Esophagus squamous epithelium (tissue), 5 donors: ENCODE results near the gene KCNQ1. TPM values are rescaled to one million over a fixed set of nuclear protein-coding genes. Genes with fewer than 3 reads are reported as not detected.

Experiments used
- DNase-seq: peaks from one replicate; lab custom pipeline; 2025; lab: John Stamatoyannopoulos, UW
- H3K27ac ChIP-seq, 4 donors: fragments of 200-600 bp; sonication (generic); one replicate each; pipeline ENCODE4 v1.5.1; 2016 to 2019; ENCODE audit warnings: mild to moderate bottlenecking in 1 of 4
- H3K27me3 ChIP-seq, 4 donors: fragments of 200-600 bp; sonication (generic); 1 replicate in 3 of 4; 2 replicates in 1 of 4; pipeline versions ENCODE4 v1.5.1 to v1.6.0; 2017 to 2021; ENCODE audit warnings: antibody characterized with exemption in 1 of 4
- H3K36me3 ChIP-seq, 3 donors: fragments of 200-600 bp; sonication (generic); one replicate each; pipeline ENCODE4 v1.5.1; 2016 to 2019
- H3K4me1 ChIP-seq, 3 donors: fragments of 200-600 bp; sonication (generic); one replicate each; pipeline ENCODE4 v1.5.1; 2017 to 2019
- H3K4me3 ChIP-seq, 4 donors: fragments of 200-600 bp; sonication (generic); 1 replicate in 3 of 4; 2 replicates in 1 of 4; pipeline ENCODE4 v1.5.1; 2016 to 2019; ENCODE audit warnings: mild to moderate bottlenecking in 2 of 4, moderate library complexity in 1 of 4
- H3K9me3 ChIP-seq, 3 donors: fragments of 200-600 bp; sonication (generic); one replicate each; pipeline ENCODE4 v1.5.1; 2016 to 2019
- POLR2A ChIP-seq, 4 donors: fragments of 450-650 bp; IDR thresholded peaks; one replicate each; pipeline ENCODE4 v1.6.1; 2017; ENCODE audit warnings: antibody characterized with exemption in 4 of 4, mild to moderate bottlenecking in 4 of 4, moderate library complexity in 3 of 4
- WGBS, 2 donors: methylation state at CpG; one replicate each; pipeline ENCODE4 v1.1.5; 2018; 5-methylcytosine and 5-hydroxymethylcytosine counted together
- intact Hi-C: fragments of 100-400 bp; cut with DNase I; formaldehyde crosslinking; loops from one replicate; pipeline ENCODE4 v1.15.0; 2022
- total RNA-seq, 4 donors: library from RNA; depleted of rRNA; stranded (reverse); fragments of >200 nt; gene quantifications; one replicate each; pipeline ENCODE4 v1.1.0, GENCODE V29; 2016
- TF ChIP-seq, protein P1 (sequence below), 6 experiments: fragments of 450-650 bp in 4 of 6; fragments of 200-600 bp in 2 of 6; sonication (generic) in 2 of 6; IDR thresholded peaks; one replicate each; pipeline ENCODE4 v1.5.1; 2016 to 2019; ENCODE audit warnings: antibody characterized with exemption in 6 of 6, mild to moderate bottlenecking in 4 of 6, moderate library complexity in 4 of 6
- donor health status: DM: yes; HTN: yes; CAD: no.

KCNQ1 gene
- total RNA-seq, 4 donors from 2014 or later = 0.61 to 3.1 (median 0.72) TPM

DNA sequence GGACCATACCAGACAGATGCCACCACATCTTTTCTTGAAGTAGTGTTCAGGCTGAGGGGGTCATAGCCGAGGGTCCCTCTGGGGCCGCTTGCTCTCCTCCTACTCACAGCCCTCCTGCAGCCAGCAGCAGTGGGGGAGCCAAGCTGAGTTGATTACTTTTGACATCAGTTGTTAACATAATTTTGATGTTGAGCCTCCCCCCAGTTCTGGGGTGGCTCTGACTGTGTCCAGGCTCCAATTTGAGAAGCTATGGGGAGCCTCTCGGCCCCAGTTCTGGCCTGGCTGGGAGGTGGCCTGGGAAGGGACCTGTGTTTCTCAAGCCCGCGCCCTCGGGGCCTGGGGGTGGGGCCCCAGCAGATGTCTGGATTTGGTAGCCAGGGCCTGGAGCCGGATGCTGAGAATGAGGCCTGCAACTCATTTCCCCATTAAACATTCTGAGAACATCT lies 207.0 kb downstream of the KCNQ1 start:
- Histone ChIP-seq H3K4me1 (no peaks in the 10 kb centered on the region), H3K27ac (no peak overlapping the region), H3K36me3 (no peaks in the 10 kb centered on the region), H3K27me3 (no peaks in the 10 kb centered on the region), H3K9me3 (peaks cover 0 to 67% (median 31%) of the 10 kb centered on the region in 3 donors), H3K4me3 (no peak overlapping the region)
- WGBS, 2 donors = 82 to 93% methylated on average over 6 to 7 of the region's 7 CpGs
- no peak for TF ChIP-seq POLR2A (IDR thresholded peaks at IDR 0.05)
- TF ChIP-seq, protein P1, sequence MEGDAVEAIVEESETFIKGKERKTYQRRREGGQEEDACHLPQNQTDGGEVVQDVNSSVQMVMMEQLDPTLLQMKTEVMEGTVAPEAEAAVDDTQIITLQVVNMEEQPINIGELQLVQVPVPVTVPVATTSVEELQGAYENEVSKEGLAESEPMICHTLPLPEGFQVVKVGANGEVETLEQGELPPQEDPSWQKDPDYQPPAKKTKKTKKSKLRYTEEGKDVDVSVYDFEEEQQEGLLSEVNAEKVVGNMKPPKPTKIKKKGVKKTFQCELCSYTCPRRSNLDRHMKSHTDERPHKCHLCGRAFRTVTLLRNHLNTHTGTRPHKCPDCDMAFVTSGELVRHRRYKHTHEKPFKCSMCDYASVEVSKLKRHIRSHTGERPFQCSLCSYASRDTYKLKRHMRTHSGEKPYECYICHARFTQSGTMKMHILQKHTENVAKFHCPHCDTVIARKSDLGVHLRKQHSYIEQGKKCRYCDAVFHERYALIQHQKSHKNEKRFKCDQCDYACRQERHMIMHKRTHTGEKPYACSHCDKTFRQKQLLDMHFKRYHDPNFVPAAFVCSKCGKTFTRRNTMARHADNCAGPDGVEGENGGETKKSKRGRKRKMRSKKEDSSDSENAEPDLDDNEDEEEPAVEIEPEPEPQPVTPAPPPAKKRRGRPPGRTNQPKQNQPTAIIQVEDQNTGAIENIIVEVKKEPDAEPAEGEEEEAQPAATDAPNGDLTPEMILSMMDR (IDR thresholded peaks at IDR 0.05) = no peak
- intact Hi-C loops = no loop called here
- no peak for DNase-seq

DNA sequence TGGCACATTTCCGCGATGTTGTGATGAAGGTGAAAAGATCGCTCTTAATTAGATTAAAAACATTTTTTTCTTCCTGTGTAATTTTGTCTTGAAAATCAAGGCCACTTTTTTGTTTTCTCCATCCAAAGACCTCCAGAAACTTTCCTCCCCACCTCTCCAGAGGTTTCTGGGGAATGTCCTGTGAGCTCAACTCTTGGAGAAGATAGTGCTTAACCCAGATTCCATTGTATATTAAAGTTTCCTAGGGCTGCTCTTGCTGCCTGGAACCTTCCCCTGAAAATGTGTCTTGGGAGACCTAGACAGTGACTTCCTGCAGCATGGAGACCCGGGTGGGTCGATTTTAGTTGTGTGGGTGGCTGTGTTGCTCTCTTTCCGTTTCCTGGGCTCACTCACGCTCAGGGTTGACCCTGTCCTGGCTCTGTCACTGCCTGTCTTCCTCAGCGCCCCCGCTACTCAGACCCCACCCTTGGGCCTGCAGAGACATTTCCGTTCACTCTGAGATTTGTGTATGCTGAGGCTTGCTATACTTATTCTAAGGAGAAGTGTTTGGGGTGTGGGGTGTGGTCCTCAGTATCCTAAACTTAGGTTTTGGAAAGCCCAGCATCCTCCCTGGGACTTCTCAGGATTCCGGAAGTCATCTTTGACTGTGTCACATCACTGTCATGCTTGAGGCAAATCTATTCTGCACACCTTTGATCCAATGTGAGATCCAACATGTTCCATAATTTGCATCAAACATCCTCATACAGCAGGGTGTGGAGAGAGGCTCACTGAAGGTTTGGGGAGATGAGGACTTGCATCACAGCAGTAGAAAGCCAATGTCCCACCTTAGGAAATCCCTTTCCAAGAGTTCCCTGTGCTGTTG lies 207.8 kb downstream of the KCNQ1 start:
- no peaks in the 10 kb centered on the region for H3K27me3 ChIP-seq
- H3K27ac ChIP-seq = no peak overlapping the region
- intact Hi-C loops = no loop called here
- no peak for DNase-seq
- no peak for TF ChIP-seq POLR2A (IDR thresholded peaks at IDR 0.05)
- TF ChIP-seq, protein P1 (IDR thresholded peaks at IDR 0.05) = no peak
- H3K4me1 ChIP-seq = no peaks in the 10 kb centered on the region
- H3K9me3 ChIP-seq = peaks cover 0 to 62% (median 31%) of the 10 kb centered on the region in 3 donors
- WGBS, 2 donors = 77 to 78% methylated on average over 11 of the region's 11 CpGs
- H3K36me3 ChIP-seq = no peaks in the 10 kb centered on the region
- no peak overlapping the region for H3K4me3 ChIP-seq

DNA sequence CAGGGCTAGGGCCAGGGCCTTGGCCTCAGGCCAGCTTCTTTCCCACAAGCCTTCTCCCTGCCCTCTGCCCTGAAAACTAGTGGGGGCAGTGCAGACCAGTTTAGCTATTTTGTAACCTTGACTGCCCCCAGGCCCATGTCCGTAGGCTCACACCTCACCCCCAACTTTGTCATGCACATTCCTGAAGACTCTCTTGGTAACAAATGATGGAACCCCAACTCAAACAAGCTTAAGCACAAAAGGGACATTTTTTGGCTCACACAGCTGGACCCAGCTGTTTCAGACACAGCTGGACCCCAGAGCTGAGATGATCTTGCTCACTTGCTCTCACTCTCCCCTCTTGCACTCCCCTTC lies 208.4 kb downstream of the KCNQ1 start:
- WGBS, 2 donors = 89 to 100% methylated on average over 1 of the region's 1 CpG
- Histone ChIP-seq H3K4me1 (no peaks in the 10 kb centered on the region), H3K27me3 (no peaks in the 10 kb centered on the region), H3K36me3 (no peaks in the 10 kb centered on the region), H3K27ac (no peak overlapping the region), H3K9me3 (peaks cover 0 to 57% (median 31%) of the 10 kb centered on the region in 3 donors), H3K4me3 (no peak overlapping the region)
- intact Hi-C loops = no loop called here
- DNase-seq = no peak
- TF ChIP-seq, protein P1 (IDR thresholded peaks at IDR 0.05) = no peak
- TF ChIP-seq POLR2A (IDR thresholded peaks at IDR 0.05) = no peak

DNA sequence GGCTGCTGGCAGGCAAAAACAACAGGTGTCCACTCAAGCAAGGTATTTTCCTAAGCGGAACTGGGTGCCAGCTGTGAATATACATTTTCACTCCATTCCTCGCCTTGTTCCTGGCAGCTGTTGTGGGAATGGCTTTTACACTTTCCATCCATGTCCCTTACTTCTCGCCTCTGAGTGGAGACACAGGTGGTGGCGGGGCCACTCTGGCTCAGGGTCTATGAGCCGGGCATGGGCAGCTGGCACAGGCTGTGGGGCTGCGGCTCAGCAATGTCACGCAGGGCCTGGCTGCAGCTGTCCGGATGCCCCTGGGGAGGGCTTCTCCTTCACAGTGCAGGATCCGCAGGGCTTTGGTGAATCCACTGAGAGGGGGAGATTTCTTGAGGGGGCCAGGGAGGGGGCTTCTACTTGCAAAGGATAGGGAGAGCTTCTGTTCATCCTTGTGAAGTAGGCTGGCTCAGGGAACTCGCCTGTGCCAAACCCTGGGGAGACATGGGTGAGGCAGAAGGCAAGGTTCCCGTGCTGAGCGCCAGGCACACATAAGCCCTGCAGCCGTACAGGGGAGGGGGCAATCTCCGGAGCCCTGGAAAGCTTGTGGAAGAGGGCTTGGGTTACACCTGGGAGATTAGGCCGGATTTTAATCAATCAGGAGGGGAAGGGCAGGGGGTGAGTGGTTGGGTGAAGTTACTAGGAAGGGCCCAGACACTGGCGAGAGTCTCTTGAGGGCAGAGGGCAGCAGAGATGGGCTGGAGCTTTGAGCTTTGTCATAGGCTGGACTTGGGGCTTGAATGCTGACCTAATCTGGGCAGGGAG lies 209.3 kb downstream of the KCNQ1 start:
- no peak for TF ChIP-seq POLR2A (IDR thresholded peaks at IDR 0.05)
- TF ChIP-seq, protein P1 (IDR thresholded peaks at IDR 0.05) = no peak
- no peaks in the 10 kb centered on the region for H3K27me3 ChIP-seq
- intact Hi-C loops = no loop called here
- 85 to 89% methylated on average over 8 to 10 of the region's 16 CpGs for WGBS, 2 donors
- H3K36me3 ChIP-seq = no peaks in the 10 kb centered on the region
- no peak for DNase-seq
- H3K4me1 ChIP-seq = no peaks in the 10 kb centered on the region
- no peak overlapping the region for H3K4me3 ChIP-seq
- no peak overlapping the region for H3K27ac ChIP-seq
- H3K9me3 ChIP-seq = peaks cover 0 to 58% (median 30%) of the 10 kb centered on the region in 3 donors
